Adipocyte (in vitro differentiated cells): ENCODE measurements around the gene CFAP92.
A peak's percentile ranks its signal among the peaks of the same experiment; 100 is the strongest.

Experiments used
- DNase-seq: peaks from one replicate; pipeline ENCODE4 v3.0.0-alpha.2; 2015; ENCODE audit warnings: low read depth
- H3K27me3 ChIP-seq: replicated peaks from 2 replicates; pipeline ENCODE4 v1.7.0; 2013; ENCODE audit warnings: mild to moderate bottlenecking, low read length, moderate library complexity; ENCODE audit not compliant: control insufficient read depth, insufficient read depth
- H3K36me3 ChIP-seq: 2 replicates; pipeline ENCODE4 v1.7.0; 2013; ENCODE audit warnings: low read length, mild to moderate bottlenecking, moderate library complexity; ENCODE audit not compliant: control insufficient read depth, insufficient read depth, severe bottlenecking
- H3K4me1 ChIP-seq: 2 replicates; pipeline ENCODE4 v1.7.0; 2013; ENCODE audit warnings: mild to moderate bottlenecking, low read length, moderate library complexity; ENCODE audit not compliant: control insufficient read depth, insufficient read depth
- H3K4me3 ChIP-seq: 2 replicates; pipeline ENCODE4 v1.7.0; 2013; ENCODE audit warnings: mild to moderate bottlenecking, low read length, moderate library complexity
- H3K9ac ChIP-seq: 2 replicates; pipeline ENCODE4 v1.7.0; 2013; ENCODE audit warnings: mild to moderate bottlenecking, low read length, moderate library complexity
- H3K9me3 ChIP-seq: 2 replicates; pipeline ENCODE4 v1.7.0; 2013; ENCODE audit warnings: mild to moderate bottlenecking, low read length, moderate library complexity; ENCODE audit not compliant: control insufficient read depth

The CFAP92 gene, protein sequence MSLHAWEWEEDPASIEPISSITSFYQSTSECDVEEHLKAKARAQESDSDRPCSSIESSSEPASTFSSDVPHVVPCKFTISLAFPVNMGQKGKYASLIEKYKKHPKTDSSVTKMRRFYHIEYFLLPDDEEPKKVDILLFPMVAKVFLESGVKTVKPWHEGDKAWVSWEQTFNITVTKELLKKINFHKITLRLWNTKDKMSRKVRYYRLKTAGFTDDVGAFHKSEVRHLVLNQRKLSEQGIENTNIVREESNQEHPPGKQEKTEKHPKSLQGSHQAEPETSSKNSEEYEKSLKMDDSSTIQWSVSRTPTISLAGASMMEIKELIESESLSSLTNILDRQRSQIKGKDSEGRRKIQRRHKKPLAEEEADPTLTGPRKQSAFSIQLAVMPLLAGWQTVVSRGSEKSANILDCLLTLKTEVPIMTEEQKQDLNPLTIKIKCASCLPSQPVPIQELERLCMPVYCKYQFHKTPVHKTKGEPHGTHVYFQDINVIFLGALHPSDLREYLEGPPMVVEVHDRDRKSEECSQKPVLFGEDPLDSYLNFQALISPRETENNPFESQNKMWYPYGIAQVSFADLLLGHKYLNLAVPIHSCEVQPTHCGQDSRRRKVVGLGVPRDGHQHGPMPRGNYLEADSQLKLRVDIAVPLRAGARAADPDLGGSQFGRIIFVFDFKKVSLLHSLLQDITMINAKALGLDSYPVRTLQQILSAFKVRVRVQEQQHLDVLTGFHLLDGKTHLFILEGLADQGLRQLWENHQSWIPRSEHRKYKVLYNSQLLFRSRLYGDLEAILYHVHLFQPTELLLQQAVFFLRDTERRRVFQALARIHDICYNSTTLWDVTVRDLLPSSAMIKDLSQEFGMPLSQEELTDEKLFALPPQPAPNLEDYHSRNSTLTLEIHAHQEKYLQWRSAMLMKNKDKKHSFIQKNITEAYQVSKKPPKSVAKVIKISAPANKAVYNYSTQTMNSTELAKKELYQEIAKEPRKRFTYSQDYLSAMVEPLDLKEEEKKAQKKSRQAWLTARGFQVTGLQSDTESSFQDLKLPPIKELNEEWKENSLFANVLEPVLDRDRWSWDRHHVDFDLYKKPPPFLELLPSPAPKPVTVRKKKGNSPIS

DNA sequence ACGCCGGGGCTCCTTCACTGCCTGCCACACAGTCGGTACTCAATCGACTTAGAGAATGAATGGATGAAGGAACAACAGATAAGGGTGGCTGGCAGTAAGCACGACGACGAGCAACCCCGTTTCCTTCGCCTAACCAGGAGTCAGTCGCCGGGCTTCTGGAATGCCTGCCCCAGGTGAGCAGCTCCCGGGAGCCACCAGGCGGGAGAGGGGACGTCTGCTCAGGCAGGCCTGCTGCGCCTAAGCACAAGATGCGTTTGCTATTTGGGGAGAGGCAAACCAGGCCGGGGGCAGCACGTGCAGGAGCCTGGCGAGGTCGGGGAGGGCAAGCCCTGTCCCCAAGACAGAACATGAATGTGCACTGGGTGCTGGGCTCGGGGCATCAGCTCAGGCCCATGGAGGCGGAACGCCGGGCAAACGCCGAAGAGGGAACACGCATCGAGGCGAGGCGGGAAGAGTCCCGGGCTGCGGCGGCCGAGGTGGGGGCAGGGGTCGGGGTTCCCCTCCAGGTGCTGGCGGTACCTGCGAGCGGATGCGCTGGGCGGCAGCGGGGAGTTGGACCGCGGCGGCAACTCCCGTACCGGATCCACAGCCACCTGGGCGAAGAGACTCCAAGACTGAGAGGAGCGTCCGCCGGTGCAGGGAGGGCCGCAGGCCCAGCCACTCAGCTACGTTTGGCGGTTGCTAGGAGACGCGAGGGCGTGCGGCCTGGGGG, at the start of gene CFAP92:
Gene CFAP92, minus strand, starts transcription at position 616 of the 712 bp plus-strand sequence. CDS start 772 bp downstream, outside the sequence.
- Histone ChIP-seq H3K9me3 (no peaks in the 10 kb centered on the region), H3K27me3 (peaks cover 54% of the 10 kb centered on the region), H3K4me1 (peaks cover 5% of the 10 kb centered on the region), H3K9ac (no peak within 1 kb of the TSS), H3K4me3 (peak within 1 kb of the TSS; percentile 57), H3K36me3 (no peaks in the 10 kb centered on the region)
- peak; percentile 79 for DNase-seq

DNA sequence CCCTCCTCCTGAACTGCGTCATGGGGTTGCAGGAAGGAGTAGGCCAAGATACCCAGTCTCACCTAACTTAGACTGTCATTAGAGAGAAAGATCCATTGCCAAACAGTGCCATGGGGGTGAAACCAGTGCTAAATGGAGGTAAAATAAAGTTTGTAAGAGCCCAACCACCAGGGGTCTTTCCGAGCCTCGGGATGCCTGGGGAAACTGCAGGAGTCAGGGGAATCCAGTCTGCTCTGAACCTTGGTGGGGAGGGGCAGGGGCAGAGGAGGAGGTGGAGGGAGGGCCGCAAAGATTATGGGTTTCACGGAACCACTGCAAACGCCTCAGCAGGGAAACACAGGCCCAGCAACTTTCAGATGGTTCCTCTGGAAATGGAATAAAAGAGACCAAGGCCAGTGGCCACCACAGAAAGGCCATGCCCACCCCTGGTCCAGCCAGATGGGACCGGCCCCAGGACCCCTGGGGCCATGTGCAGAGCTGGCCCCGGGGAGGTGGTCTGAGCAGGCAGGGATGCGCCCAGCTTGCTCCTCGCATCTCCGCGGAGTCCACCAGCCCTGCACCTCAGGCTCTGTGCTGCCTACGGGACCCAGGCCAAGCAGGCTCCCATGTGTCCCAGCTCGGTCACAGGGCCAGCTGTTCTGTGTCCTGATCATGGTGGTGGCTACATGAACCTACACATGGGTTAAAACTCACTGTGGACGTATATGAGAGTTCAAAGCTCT, 46.9 kb upstream of the CFAP92 start:
- peaks cover 18% of the 10 kb centered on the region for H3K9me3 ChIP-seq
- H3K4me1 ChIP-seq: no peaks in the 10 kb centered on the region
- no peak overlapping the region for H3K4me3 ChIP-seq
- DNase-seq: no peak
- H3K9ac ChIP-seq: no peak overlapping the region
- H3K27me3 ChIP-seq: peaks cover 48% of the 10 kb centered on the region
- H3K36me3 ChIP-seq: no peaks in the 10 kb centered on the region

DNA sequence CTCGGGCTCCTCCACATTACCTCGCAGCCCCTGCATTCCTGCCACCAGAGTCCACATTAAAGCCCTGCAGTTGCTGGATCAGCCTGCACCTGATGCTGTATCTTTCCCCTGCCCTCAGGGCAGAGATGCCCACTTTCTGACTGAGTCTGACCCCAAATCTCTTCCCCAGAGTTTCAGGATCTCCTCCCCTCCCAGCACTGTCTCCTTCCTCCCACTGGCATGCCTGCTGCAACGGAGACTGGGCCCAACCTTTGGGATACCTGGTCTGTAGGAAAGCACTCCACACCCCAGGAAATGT, 46.1 kb upstream of the CFAP92 start:
- Histone ChIP-seq H3K9ac (no peak overlapping the region), H3K36me3 (no peaks in the 10 kb centered on the region)
- no peak for DNase-seq

DNA sequence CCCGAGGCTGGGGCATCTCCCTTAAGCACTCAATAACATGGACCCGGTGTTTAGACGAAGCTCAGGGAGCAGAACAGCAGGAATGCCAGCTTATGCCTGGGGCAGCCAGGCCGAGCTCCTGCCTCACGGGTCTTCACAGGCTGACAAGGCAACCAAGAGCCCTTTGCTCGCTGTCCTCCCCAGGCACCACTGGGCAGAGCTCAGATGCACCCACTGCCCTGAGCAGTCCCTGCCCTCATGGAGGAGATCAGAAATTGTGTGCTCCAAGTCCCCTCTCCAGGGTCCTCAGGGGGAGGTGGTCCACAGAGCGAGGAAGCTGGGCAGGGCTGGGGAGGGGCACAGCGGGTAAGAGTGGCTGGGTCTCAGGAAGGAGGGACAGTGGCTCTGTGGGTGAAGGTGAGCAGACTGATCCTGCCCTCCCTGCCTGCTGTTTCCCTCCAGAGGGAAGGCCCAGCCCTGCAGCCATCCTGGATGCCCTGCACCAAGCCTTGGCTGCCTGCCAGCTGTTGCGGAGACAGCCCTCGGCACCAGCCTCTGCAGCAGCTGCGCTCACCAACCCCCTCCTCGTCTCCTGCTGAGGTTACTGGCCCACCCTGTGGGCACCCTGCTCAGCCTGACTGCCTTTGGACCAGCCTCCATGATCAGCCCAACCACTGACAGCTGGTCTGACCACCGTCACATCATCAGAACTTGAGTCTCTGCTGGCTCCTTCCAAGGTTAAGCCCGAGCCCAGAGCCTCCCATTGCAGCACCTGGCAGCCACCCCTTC, 45.6 kb upstream of the CFAP92 start:
- DNase-seq: peak; percentile 26

More for the DNA sequence above, 46.1 kb upstream of the CFAP92 start:
- no peaks in the 10 kb centered on the region for H3K4me1 ChIP-seq
- peaks cover 18% of the 10 kb centered on the region for H3K9me3 ChIP-seq
- peaks cover 48% of the 10 kb centered on the region for H3K27me3 ChIP-seq
- H3K4me3 ChIP-seq: no peak overlapping the region

DNA sequence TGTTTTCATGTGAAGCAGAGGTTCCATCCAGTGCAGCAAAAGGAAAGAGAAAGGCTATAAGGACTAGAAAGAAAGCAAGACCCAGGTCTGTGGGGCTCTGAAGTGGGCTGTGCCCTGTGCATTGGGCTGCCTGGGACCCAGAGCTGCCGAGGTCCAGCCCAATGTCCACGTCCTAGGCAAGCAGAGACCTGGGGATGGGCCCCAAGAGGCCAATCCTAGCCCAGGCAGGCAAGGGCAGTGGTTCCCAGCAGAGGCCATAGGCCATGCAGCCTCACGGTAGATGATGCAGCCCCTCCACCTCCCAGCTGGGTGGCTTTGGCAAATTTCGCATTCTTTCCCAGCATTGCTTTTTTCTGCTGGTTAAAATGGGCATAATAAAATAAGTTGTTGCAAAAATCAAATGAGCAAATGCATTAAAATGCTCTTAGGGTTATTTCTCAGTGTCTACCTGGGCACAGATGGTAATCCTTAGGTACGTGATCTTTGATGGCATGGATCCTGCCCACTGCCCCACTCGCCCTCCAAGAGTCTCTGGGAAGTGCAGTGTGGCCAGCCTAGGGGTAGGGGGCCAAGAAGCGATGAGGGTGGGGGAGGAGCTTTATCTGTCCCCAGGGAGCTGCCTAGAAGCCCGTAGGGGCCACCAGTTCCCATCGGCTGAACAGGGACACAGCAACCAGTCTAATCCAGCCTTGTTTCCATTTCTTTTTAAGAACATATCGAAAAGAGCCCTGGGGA, 44.4 kb upstream of the CFAP92 start:
- Histone ChIP-seq H3K4me3 (no peak overlapping the region), H3K9me3 (peaks cover 4% of the 10 kb centered on the region), H3K4me1 (no peaks in the 10 kb centered on the region), H3K36me3 (no peaks in the 10 kb centered on the region), H3K9ac (no peak overlapping the region), H3K27me3 (peaks cover 52% of the 10 kb centered on the region)
- no peak for DNase-seq

More for the DNA sequence above, 45.6 kb upstream of the CFAP92 start:
- Histone ChIP-seq H3K4me1 (no peaks in the 10 kb centered on the region), H3K27me3 (peaks cover 49% of the 10 kb centered on the region), H3K9me3 (peaks cover 12% of the 10 kb centered on the region), H3K4me3 (no peak overlapping the region), H3K9ac (no peak overlapping the region), H3K36me3 (no peaks in the 10 kb centered on the region)

DNA sequence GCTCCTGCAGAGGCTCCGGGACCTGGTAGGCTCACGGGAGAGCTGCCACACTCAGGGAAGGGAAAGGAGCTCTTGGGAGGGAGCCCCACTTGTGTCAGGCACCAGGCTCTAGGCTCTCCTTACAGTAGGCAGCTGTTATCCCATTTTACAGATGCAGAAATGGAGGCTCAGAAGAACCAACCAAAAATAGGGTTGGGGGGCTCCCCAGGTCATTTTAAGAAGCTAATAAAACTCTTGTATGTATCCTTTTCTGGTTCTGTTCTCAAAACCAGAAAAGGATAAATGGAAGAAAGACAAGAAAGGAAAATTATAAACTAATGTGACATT, 43.2 kb upstream of the CFAP92 start:
- Histone ChIP-seq H3K4me3 (no peak overlapping the region), H3K36me3 (no peaks in the 10 kb centered on the region), H3K9ac (no peak overlapping the region), H3K27me3 (peaks cover 53% of the 10 kb centered on the region), H3K4me1 (no peaks in the 10 kb centered on the region), H3K9me3 (peaks cover under 1% of the 10 kb centered on the region)
- DNase-seq: no peak

DNA sequence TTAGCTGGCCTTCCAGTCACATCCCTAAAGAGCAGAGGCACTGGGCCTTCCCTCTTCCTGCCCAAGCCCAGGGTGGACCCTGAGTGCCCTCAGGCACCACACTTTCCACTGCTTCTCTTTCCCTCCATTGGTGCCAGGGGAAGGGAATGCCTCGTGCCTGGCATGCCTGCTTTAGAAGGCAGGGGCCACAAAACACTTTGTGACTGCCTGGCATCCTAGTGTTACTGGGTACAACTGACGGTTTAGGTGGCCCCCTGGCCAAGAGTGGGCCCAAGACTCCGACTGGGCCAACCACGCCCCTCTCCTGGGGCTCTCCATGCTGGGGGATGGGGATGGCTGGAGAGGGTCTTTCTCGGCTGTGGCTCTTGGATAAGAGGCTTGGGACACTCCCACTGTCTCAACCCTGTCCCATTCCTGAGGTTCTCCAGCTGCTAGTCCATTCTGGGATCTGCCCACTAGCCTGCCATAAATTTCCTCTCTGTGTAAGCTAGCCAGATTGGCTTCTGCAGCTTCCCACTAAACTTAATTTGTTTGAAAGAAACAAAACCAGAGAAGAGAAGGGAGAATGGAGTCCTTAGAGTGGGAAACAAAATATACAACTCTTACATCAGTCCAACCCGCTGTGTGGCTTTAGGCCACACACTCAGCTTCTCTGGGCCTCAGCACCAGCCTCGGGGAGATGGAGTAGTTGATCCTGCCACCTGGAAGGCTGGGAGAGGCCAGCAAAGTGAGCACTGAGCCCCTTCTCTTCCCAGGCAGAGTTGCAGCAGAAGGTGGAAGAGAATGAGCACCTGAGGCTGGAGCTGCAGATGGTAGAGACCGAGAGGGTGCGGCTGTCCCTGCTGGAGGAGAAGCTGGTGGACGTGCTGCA, 42.6 kb upstream of the CFAP92 start:
- Histone ChIP-seq H3K9me3 (no peaks in the 10 kb centered on the region), H3K9ac (no peak overlapping the region), H3K27me3 (peaks cover 47% of the 10 kb centered on the region), H3K36me3 (no peaks in the 10 kb centered on the region), H3K4me3 (no peak overlapping the region), H3K4me1 (no peaks in the 10 kb centered on the region)
- DNase-seq: no peak

DNA sequence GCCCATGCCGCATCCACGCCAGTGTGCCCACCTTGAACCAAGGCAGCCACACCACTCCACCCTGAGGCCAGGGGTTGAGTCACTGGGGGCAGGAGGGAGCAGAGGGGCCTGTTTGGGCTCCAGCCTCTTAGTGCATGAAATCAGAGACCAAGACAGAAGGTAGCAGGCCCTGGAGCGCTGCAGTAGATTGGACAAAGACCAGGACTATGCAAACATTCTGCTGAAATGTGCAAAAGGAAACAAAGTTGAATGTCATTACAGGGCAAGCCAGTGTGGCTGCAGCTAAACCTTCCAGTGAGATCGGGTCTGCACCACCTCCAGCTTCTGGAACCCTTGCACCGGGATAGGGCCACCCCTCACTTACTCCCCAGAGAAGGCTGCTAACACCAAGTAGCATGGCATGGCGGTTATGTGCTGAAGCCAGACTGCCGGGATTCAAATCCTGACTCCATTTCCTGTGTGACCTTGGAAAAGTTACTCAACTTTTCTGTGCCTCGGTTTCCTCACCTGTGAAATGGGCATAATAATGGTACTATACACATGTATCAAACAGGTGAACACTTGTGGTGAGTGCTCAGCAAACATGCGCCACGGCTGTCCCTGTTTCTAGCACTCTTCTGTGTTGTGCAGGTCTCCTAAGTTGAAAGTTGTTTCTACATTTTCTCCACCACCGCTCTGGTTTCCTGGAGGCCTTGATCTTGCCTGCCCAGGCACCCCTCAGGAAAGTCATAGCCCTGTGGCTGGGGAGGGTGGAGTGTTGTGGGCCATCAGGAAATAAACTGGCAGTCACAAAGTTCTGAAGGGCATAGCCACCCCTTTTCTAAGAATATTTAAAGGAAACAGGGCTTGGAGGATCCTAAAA, 41.7 kb upstream of the CFAP92 start:
- Histone ChIP-seq H3K9ac (no peak overlapping the region), H3K27me3 (peaks cover 46% of the 10 kb centered on the region), H3K36me3 (no peaks in the 10 kb centered on the region), H3K9me3 (no peaks in the 10 kb centered on the region), H3K4me1 (no peaks in the 10 kb centered on the region), H3K4me3 (no peak overlapping the region)
- DNase-seq: no peak
